HG03064 (cell line): ENCODE data around the gene TNFRSF6B.

Experiments
- ATAC-seq: cut with Tn5 transposase; IDR thresholded peaks from one replicate; pipeline ENCODE4 v1.9.1; 2021; ENCODE audit warnings: low read depth; ENCODE audit not compliant: unreplicated experiment

TNFRSF6B gene

GRCh38 chr20:63744574-63745423 is 48.3 kb downstream of the TNFRSF6B start:
- ATAC-seq: no peak

- ATAC-seq: no peak
Measured at GRCh38 chr20:63745424-63745805, 49.0 kb downstream of the TNFRSF6B start.

DNA sequence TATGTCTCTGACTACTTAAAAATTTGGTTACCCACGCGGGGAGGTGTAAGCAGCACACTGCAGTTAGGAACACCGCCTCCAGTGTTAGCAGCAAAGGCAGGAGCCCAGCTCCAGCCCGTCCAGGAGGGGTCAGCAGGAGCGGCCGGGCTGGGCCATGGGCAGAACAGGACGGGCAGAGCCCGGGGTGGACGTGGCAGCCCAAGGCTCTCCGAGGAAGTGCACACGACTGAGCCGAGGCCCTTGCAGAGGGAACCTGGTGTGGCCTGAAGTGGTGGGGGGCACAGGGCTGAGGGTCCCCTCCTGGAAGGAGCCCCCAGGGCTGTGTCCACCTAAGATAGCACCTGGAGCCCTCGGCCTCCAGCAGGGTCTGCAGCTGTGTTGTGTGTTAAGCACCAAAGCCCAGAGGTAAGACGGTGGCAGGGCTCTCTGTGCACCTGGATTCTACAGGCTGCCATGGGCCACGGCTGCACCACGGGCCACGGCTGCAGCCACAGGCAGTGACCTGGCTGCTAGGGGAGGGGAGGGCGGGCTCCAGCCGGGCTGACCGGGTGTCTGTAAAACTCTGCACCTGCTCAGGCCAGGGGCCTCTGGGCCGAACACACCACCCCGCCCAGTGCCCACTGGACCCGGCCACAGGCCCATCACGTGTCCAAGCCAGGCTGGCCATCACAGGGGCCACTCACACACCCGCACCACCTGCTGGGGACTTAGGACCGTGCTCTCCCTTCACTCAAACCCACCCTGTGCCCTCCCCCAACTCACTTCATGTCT is 49.7 kb downstream of the TNFRSF6B start:
- no peak for ATAC-seq

DNA sequence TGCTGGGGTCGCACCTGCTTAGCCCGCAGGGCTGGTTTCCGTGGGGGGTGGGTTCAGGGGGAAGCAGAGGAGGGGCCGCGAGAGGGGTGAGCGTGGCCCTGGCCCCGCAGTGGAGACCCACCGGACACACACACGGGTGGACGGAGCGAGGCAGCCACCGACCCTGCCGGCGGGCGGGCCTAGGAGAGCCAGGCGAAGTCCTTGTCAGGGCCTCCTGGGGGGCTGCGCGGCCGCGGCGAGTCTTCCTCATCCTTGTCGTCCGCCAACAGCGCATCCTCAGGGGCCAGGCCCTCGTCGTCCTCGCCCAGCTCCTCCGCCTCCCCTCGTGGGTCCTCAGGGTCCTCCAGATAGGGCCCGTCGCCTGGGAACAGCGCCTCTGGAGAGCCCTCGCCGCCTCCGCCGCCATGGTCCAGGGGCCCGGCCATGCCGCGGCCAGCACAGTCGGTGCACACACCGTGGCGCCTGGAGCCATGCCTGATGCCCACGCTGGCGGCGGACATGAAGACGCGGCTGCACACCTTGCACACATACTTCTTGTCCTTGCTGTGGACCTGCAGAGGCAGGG is 50.4 kb downstream of the TNFRSF6B start:
- ATAC-seq: no peak

GRCh38 chr20:63747622-63748069 is 51.2 kb downstream of the TNFRSF6B start:
- no peak for ATAC-seq
